ENCODE results near the gene FPR1. TPM values are rescaled to one million over a fixed set of nuclear protein-coding genes. Genes with fewer than 3 reads are reported as not detected.
A peak's percentile ranks its signal among the peaks of the same experiment; 100 is the strongest.

Gene FPR1
- total and polyA plus RNA-seq, 2 of the 8 experiments (the other 6 are each of a cell fraction or from before 2014, with no cell fraction given): 0.11 TPM; not detected in 1

DNA sequence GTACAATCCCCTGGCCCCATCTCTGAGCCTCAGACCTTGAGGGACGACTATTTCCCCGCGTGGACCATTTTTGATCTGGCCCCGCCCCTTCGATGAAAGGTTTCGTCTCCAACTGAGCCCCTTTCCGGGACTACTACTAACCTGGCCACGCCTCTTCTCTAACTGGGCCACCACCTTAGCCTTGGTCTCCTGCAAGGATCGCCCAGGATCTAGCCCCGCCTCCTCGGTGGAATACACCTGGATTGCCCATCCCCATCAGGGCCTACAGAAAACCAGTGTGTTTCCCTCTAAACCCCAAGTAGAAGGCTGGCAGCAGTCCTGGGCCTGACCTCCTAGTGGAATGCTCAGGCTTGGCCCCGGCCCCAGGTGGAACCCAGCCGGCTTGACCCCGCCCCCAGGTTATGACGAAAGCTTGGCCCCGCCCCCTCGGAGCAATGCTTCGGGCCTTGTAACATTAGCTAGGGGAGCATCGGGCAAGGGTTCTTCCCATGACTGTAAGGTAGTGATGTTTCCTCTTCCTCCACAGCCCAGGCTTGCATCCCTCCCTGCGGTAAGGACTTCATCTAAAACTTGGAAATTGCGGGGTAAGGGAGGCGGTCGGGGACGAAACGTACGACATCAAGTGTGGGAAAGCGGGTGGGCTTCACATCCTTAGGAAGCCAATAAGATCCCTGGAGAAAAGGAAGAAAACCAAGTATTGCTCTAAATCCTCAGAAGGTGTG, 49.4 kb downstream of the FPR1 start:
- ChIA-PET POLR2A (ENCODE audit: partially characterized antibody) (interaction anchor here (0.7 to 4.0 kb wide), 4 partner anchors 12 to 25 kb away, joined by 3 to 28 read pairs (median 6); no protein-coding TSS in a partner anchor), CTCF (ENCODE audit: partially characterized antibody) (interaction anchor here (0.9 to 2.5 kb wide), 4 partner anchors 7 to 75 kb away, joined by 3 to 6 read pairs (median 4); no protein-coding TSS in a partner anchor)
- Histone ChIP-seq H3K9me3 (ENCODE audit: insufficient read depth in 2 of 2, low read depth in 1 of 2, low read length in 1 of 2) (no peaks in the 10 kb centered on the region), H2BK120ac (replicated peaks; ENCODE audit: low read depth, low read length) (no peak overlapping the region), H3K9ac (replicated peaks in 1 of 4; ENCODE audit: extremely low read depth in 1 of 4, low read depth in 3 of 4, low read length in 3 of 4) (peak overlapping the region in 3 of 4 experiments; percentile 21 to 77 (median 38); a peak in 4 of 7 replicates), H3K4me3 (ENCODE audit: extremely low read depth in 1 of 4, insufficient read depth in 2 of 4, low read depth in 3 of 4, low read length in 4 of 4) (peak overlapping the region; percentile 69 to 75 (median 70)), H3K79me2 (ENCODE audit: control insufficient read depth in 1 of 2, insufficient read depth in 2 of 2, low read length in 2 of 2) (no peaks in the 10 kb centered on the region), H3K56ac (replicated peaks; ENCODE audit: insufficient read length, low read depth, low read length) (no peak overlapping the region), H3K4ac (replicated peaks; ENCODE audit: insufficient read length, low read depth, low read length) (peak overlapping the region; percentile 28), H2BK12ac (ENCODE audit: low read depth, low read length) (peak overlapping the region; percentile 96), H3K23ac (ENCODE audit: insufficient read length) (no peak overlapping the region), H3K23me2 (ENCODE audit: low read depth, low read length) (peaks cover 20% of the 10 kb centered on the region), H3K79me1 (ENCODE audit: low read depth, low read length) (no peaks in the 10 kb centered on the region), H3K27me3 (replicated peaks in 1 of 4; ENCODE audit: control insufficient read depth in 3 of 4, extremely low read depth in 1 of 4, insufficient read depth in 3 of 4, low read length in 3 of 4) (no peaks in the 10 kb centered on the region), H3K18ac (ENCODE audit: extremely low read depth, low read length) (no peak overlapping the region; the same call in 1 of the 2 replicates), H4K91ac (replicated peaks; ENCODE audit: insufficient read length, low read length) (no peak overlapping the region), H3K27ac (ENCODE audit: low read depth, low read length) (peak overlapping the region; percentile 64; the same call in 1 of the 2 replicates), H2BK15ac (ENCODE audit: low read length) (no peak overlapping the region), H4K5ac (ENCODE audit: insufficient read length, low read depth, low read length) (no peak overlapping the region), H2AK5ac (ENCODE audit: low read depth, low read length) (no peak overlapping the region), H2BK5ac (ENCODE audit: low read depth, low read length) (peak overlapping the region; percentile 91; the same call in 1 of the 2 replicates), H3K36me3 (ENCODE audit: control insufficient read depth in 2 of 4, insufficient read depth in 4 of 4, low read length in 3 of 4) (0 out of 8 replicates have a peak, but pooled peaks cover 0 to 4% (median 0%) of the 10 kb centered on the region in 4 experiments), H2BK20ac (ENCODE audit: low read length) (no peak overlapping the region), H3K4me1 (replicated peaks in 1 of 4; ENCODE audit: control insufficient read depth in 3 of 4, insufficient read depth in 4 of 4, low read length in 3 of 4) (peaks cover 0 to 11% (median 5%) of the 10 kb centered on the region in 4 experiments; a peak in 6 of 7 replicates), H2AFZ (ENCODE audit: low read length) (peak overlapping the region; percentile 93), H4K20me1 (replicated peaks in 1 of 2; ENCODE audit: control insufficient read depth in 1 of 2, insufficient read depth in 2 of 2, low read length in 2 of 2) (peaks cover 0 to 1% of the 10 kb centered on the region in 2 experiments), H3K14ac (ENCODE audit: insufficient read length) (no peak overlapping the region), H3K4me2 (ENCODE audit: insufficient read depth in 1 of 2, low read depth in 2 of 2, low read length in 2 of 2) (peak overlapping the region; percentile 90 to 96), H4K8ac (ENCODE audit: extremely low read depth, insufficient read depth, low read length) (peak overlapping the region; percentile 16; the same call in 1 of the 2 replicates)
- DNase-seq (ENCODE audit: low read depth in 1 of 2, low spot score in 2 of 2) (peak; percentile 47 to 96), FAIRE-seq (no peak)
- 4% methylated on average over 27 of the region's 27 CpGs; no CpG with 5 or more reads in 1 of the 2 experiments for WGBS, 2 experiments (ENCODE audit: extremely low coverage in 1 of 2, insufficient coverage in 1 of 2, insufficient read length in 1 of 2, insufficient replicate concordance in 2 of 2, low coverage in 1 of 2, low lambda C conversion rate in 2 of 2, missing lambda C conversion rate in 1 of 2)
- TF ChIP-seq EP300 (IDR thresholded peaks at IDR 0.05; ENCODE audit: borderline replicate concordance in 1 of 2, low read depth in 2 of 2, low read length in 2 of 2): no peak
- TF ChIP-seq RBBP5 (IDR thresholded peaks at IDR 0.05; ENCODE audit: borderline replicate concordance, low read depth, low read length): peak; percentile 11; the same call in 1 of the 2 replicates
- TF ChIP-seq POLR2A (IDR thresholded peaks at IDR 0.05; ENCODE audit: control extremely low read depth in 1 of 2, low read depth in 2 of 2, low read length in 2 of 2): no peak; a peak in 1 of 3 replicates
- TF ChIP-seq TAF1 (IDR thresholded peaks at IDR 0.05; ENCODE audit: low read depth, low read length): peak; percentile 49; the same call in 1 of the 2 replicates
- TF ChIP-seq PHF8 (conservative IDR thresholded peaks at IDR 0.05; ENCODE audit: low read depth, low read length): 0 out of 2 replicates have a peak, but pooled peaks have one; percentile 25
- no peak for TF ChIP-seq CTBP2 (IDR thresholded peaks at IDR 0.05; ENCODE audit: borderline replicate concordance, insufficient read depth, insufficient read length, low read length)
- TF ChIP-seq, protein P1, sequence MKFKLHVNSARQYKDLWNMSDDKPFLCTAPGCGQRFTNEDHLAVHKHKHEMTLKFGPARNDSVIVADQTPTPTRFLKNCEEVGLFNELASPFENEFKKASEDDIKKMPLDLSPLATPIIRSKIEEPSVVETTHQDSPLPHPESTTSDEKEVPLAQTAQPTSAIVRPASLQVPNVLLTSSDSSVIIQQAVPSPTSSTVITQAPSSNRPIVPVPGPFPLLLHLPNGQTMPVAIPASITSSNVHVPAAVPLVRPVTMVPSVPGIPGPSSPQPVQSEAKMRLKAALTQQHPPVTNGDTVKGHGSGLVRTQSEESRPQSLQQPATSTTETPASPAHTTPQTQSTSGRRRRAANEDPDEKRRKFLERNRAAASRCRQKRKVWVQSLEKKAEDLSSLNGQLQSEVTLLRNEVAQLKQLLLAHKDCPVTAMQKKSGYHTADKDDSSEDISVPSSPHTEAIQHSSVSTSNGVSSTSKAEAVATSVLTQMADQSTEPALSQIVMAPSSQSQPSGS (IDR thresholded peaks at IDR 0.05; ENCODE audit: low read length): peak; percentile 61; the same call in 1 of the 2 replicates
- TF ChIP-seq CREB1 (IDR thresholded peaks at IDR 0.05): peak; percentile 78
- TF ChIP-seq POLR2AphosphoS5 (IDR thresholded peaks at IDR 0.05; ENCODE audit: low read depth, low read length): peak; percentile 26; the same call in 1 of the 2 replicates
